HepG2 (cell line): Measurements from ENCODE around the gene VPS37D. TPM values are rescaled to one million over a fixed set of nuclear protein-coding genes. Genes with fewer than 3 reads are reported as not detected.

Experiments used
- BRCA1 ChIP-seq: sonication (generic); formaldehyde crosslinking; IDR thresholded peaks from 2 replicates; pipeline ENCODE4 v1.4.0; 2020; ENCODE audit warnings: missing genetic modification reagents
- CREBL2 ChIP-seq: sonication (generic); formaldehyde crosslinking; IDR thresholded peaks from 2 replicates; pipeline ENCODE4 v1.8.1; 2023; ENCODE audit warnings: missing genetic modification reagents, mild to moderate bottlenecking, borderline replicate concordance
- E2F1 ChIP-seq: sonication (generic); formaldehyde crosslinking; IDR thresholded peaks from 2 replicates; pipeline ENCODE4 v1.5.0; 2020; ENCODE audit warnings: missing genetic modification reagents
- FUBP1 ChIP-seq: sonication (generic); formaldehyde crosslinking; IDR thresholded peaks from 2 replicates; pipeline ENCODE4 v1.5.1; 2020; ENCODE audit warnings: missing genetic modification reagents, mild to moderate bottlenecking, borderline replicate concordance
- IRF9 ChIP-seq: sonication (generic); formaldehyde crosslinking; IDR thresholded peaks from 2 replicates; pipeline ENCODE4 v1.8.0; 2022; ENCODE audit warnings: missing genetic modification reagents, mild to moderate bottlenecking, borderline replicate concordance
- MAZ ChIP-seq, 2 experiments: sonication (generic) in 1 of 2; formaldehyde crosslinking in 1 of 2; IDR thresholded peaks; 2 replicates each; pipeline versions ENCODE4 v1.5.0 to v1.6.1; 2012 to 2020; ENCODE audit warnings: low read depth in 2 of 2, mild to moderate bottlenecking in 2 of 2, borderline replicate concordance in 1 of 2, improper control_type of control experiment in 1 of 2, low read length in 1 of 2, missing genetic modification reagents in 1 of 2, moderate library complexity in 1 of 2
- MLX ChIP-seq: IDR thresholded peaks from 2 replicates; pipeline ENCODE4 v1.6.1; 2016
- MXD1 ChIP-seq: sonication (generic); formaldehyde crosslinking; IDR thresholded peaks from 2 replicates; pipeline ENCODE4 v1.4.0; 2020; ENCODE audit warnings: mild to moderate bottlenecking, missing genetic modification reagents
- RCOR2 ChIP-seq: IDR thresholded peaks from 2 replicates; pipeline ENCODE4 v1.6.1; 2016; ENCODE audit warnings: missing biosample characterization, missing genetic modification reagents
- SALL1 ChIP-seq: sonication (generic); formaldehyde crosslinking; IDR thresholded peaks from 2 replicates; pipeline ENCODE4 v1.8.0; 2022; ENCODE audit warnings: mild to moderate bottlenecking, missing genetic modification reagents
- SOX6 ChIP-seq, 2 experiments: fragments of 450-650 bp in 1 of 2; sonication (generic) in 1 of 2; formaldehyde crosslinking in 1 of 2; IDR thresholded peaks; 2 replicates each; pipeline versions ENCODE4 v1.4.0 to v1.6.1; 2017 to 2020; ENCODE audit warnings: antibody characterized with exemption in 1 of 2, mild to moderate bottlenecking in 1 of 2, missing genetic modification reagents in 1 of 2
- ZFP91 ChIP-seq: sonication (generic); formaldehyde crosslinking; IDR thresholded peaks from 2 replicates; pipeline ENCODE4 v1.9.0; 2022; ENCODE audit warnings: missing genetic modification reagents, mild to moderate bottlenecking, borderline replicate concordance
- ZNF225 ChIP-seq: sonication (generic); formaldehyde crosslinking; IDR thresholded peaks from 2 replicates; pipeline ENCODE4 v1.4.0; 2020; ENCODE audit warnings: mild to moderate bottlenecking, missing genetic modification reagents
- ZNF30 ChIP-seq: sonication (generic); formaldehyde crosslinking; IDR thresholded peaks from 2 replicates; pipeline ENCODE4 v1.5.0; 2020; ENCODE audit warnings: mild to moderate bottlenecking, missing genetic modification reagents
- ZNF616 ChIP-seq: sonication (generic); formaldehyde crosslinking; IDR thresholded peaks from 2 replicates; pipeline ENCODE4 v1.5.0; 2020; ENCODE audit warnings: low read depth, mild to moderate bottlenecking, missing genetic modification reagents
- ZNF7 ChIP-seq: IDR thresholded peaks from 2 replicates; pipeline ENCODE4 v1.6.1; 2016; ENCODE audit warnings: missing biosample characterization, missing genetic modification reagents
- ZNF770 ChIP-seq: sonication (generic); formaldehyde crosslinking; IDR thresholded peaks from 2 replicates; pipeline ENCODE4 v1.5.0; 2020; ENCODE audit warnings: mild to moderate bottlenecking, missing genetic modification reagents
- polyA plus RNA-seq, 8 experiments: library from polyadenylated mRNA; depleted of rRNA in 3 of 8; stranded (reverse) in 7 of 8; unstranded in 1 of 8; fragments of >200 nt; fragmentation: Illumina TruSeq in 4 of 8; extraction: Trizol in 4 of 8; gene quantifications; 2 replicates each; pipeline versions ENCODE4 v1.2.1 to v1.2.3, GENCODE V29; 2011 to 2016; ENCODE audit warnings: low read depth in 4 of 8, missing spikeins in 1 of 8, mixed read lengths in 1 of 8; ENCODE audit not compliant: insufficient read depth in 1 of 8
- total RNA-seq, 5 experiments: library from RNA; depleted of rRNA; stranded (reverse); fragments of >200 nt; fragmentation: Illumina TruSeq; extraction: Trizol; gene quantifications; 2 replicates each; pipeline ENCODE4 v1.2.3, GENCODE V29; 2016; ENCODE audit warnings: low read depth in 1 of 5

VPS37D gene
- total and polyA plus RNA-seq, 2 of the 13 experiments (the other 11 are each of a cell fraction or from before 2014, with no cell fraction given) = 3.8 to 6.3 TPM

- peak; percentile 81 for TF ChIP-seq MAZ (IDR thresholded peaks at IDR 0.05; ENCODE audit: borderline replicate concordance, low read depth, low read length)
- peak; percentile 84 for TF ChIP-seq MAZ (CRISPR knock-in tag; IDR thresholded peaks at IDR 0.05; ENCODE audit: low read depth)
- TF ChIP-seq ZNF30 (CRISPR knock-in tag) = no peak
- TF ChIP-seq ZNF770 = peak; percentile 71
- TF ChIP-seq SOX6 (IDR thresholded peaks at IDR 0.05) = no peak
- peak; percentile 77 for TF ChIP-seq SOX6 (CRISPR knock-in tag; IDR thresholded peaks at IDR 0.05)
- peak; percentile 83 for TF ChIP-seq SALL1 (CRISPR knock-in tag)
- no peak for TF ChIP-seq CREBL2 (CRISPR knock-in tag)
- TF ChIP-seq MXD1 (CRISPR knock-in tag) = peak; percentile 61; the same call in 1 of the 2 replicates
- peak; percentile 79; the same call in 1 of the 2 replicates for TF ChIP-seq ZFP91 (CRISPR knock-in tag)
- TF ChIP-seq MLX (CRISPR knock-in tag) = peak; percentile 96
- TF ChIP-seq ZNF616 = no peak
- peak; percentile 82; the same call in 1 of the 2 replicates for TF ChIP-seq BRCA1 (CRISPR knock-in tag)
- TF ChIP-seq FUBP1 (CRISPR knock-in tag) = no peak
- TF ChIP-seq E2F1 (CRISPR knock-in tag) = 0 out of 2 replicates have a peak, but pooled peaks have one; percentile 23
- TF ChIP-seq IRF9 (CRISPR knock-in tag) = no peak
- TF ChIP-seq RCOR2 = no peak
- no peak for TF ChIP-seq ZNF7
- no peak for TF ChIP-seq ZNF225 (CRISPR knock-in tag)
Measured at GRCh38 chr7:73647725-73648592, 19.7 kb upstream of the VPS37D start (continued).
